WTC11 (cell line): Measurements from ENCODE around the gene ALOX15.

Experiments used
- CREB1 ChIP-seq: sonication (generic); formaldehyde crosslinking; IDR thresholded peaks from 2 replicates; pipeline ENCODE4 v1.8.0; 2023; ENCODE audit warnings: mild to moderate bottlenecking, missing genetic modification reagents
- GTF2I ChIP-seq: fragments of 250-450 bp; sonication (Bioruptor Pico); conservative IDR thresholded peaks from 2 replicates; pipeline ENCODE4 v1.4.0; 2021; ENCODE audit warnings: mild to moderate bottlenecking
- TEAD4 ChIP-seq: sonication (generic); formaldehyde crosslinking; IDR thresholded peaks from 2 replicates; pipeline ENCODE4 v1.8.0; 2022; ENCODE audit warnings: mild to moderate bottlenecking, missing genetic modification reagents
- TP53 ChIP-seq: sonication (generic); formaldehyde crosslinking; IDR thresholded peaks from 2 replicates; pipeline ENCODE4 v1.8.1; 2023; ENCODE audit warnings: mild to moderate bottlenecking, missing genetic modification reagents
- TF ChIP-seq, protein P1 (sequence below): fragments of 200-600 bp; IDR thresholded peaks from 2 replicates; pipeline ENCODE4 v1.8.0; 2022; ENCODE audit warnings: antibody characterized with exemption
- TF ChIP-seq, protein P2 (sequence below): sonication (generic); formaldehyde crosslinking; IDR thresholded peaks from 2 replicates; pipeline ENCODE4 v1.8.0; 2023; ENCODE audit warnings: missing genetic modification reagents

DNA sequence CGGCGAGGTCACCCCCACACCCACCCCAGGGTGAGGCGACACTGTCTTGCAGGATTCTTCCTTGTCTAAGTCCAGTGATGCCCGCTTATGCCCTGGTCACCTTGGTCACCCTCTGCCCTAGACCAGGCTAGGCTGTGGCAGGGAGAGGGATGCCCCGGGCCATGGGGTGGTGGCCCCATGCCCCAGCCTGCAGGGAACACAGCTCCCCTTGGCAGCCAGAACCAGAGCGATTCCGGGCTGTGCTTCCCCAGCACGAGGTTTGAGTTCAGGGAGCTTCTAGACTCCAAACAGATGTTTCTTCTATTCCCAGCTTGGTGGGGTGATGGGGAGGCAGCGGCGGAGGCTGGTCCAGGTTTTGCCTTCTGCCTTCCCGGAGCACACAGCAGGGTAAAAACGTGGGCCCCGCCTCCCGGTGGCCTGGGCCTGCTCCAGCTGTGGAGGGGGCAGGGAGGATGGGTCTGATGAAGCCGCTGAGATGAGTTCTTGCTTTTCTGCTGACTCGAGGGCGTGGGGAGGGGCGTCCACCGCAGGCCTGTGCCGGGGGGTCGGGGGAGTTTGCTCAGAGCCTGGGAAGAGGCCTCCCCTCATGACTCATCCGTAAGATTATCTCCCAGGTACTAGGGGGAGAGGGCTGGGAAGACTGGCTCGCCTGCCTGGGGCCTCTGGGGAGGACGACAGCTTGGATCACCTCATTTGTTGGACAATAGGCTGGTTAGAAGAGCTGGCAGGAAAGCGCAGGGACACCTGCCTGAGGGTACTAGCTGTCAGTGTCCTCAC, 41.8 kb downstream of the ALOX15 start:
- TF ChIP-seq GTF2I (CRISPR knock-in tag) (no peak), CREB1 (CRISPR knock-in tag) (no peak), TEAD4 (CRISPR knock-in tag) (no peak), TP53 (CRISPR knock-in tag) (peak; percentile 37; the same call in 1 of the 2 replicates)
- TF ChIP-seq, protein P1, sequence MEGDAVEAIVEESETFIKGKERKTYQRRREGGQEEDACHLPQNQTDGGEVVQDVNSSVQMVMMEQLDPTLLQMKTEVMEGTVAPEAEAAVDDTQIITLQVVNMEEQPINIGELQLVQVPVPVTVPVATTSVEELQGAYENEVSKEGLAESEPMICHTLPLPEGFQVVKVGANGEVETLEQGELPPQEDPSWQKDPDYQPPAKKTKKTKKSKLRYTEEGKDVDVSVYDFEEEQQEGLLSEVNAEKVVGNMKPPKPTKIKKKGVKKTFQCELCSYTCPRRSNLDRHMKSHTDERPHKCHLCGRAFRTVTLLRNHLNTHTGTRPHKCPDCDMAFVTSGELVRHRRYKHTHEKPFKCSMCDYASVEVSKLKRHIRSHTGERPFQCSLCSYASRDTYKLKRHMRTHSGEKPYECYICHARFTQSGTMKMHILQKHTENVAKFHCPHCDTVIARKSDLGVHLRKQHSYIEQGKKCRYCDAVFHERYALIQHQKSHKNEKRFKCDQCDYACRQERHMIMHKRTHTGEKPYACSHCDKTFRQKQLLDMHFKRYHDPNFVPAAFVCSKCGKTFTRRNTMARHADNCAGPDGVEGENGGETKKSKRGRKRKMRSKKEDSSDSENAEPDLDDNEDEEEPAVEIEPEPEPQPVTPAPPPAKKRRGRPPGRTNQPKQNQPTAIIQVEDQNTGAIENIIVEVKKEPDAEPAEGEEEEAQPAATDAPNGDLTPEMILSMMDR: no peak
- TF ChIP-seq, protein P2, sequence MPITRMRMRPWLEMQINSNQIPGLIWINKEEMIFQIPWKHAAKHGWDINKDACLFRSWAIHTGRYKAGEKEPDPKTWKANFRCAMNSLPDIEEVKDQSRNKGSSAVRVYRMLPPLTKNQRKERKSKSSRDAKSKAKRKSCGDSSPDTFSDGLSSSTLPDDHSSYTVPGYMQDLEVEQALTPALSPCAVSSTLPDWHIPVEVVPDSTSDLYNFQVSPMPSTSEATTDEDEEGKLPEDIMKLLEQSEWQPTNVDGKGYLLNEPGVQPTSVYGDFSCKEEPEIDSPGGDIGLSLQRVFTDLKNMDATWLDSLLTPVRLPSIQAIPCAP (CRISPR knock-in tag): no peak
